ENCODE results near the gene SETBP1.

DNA sequence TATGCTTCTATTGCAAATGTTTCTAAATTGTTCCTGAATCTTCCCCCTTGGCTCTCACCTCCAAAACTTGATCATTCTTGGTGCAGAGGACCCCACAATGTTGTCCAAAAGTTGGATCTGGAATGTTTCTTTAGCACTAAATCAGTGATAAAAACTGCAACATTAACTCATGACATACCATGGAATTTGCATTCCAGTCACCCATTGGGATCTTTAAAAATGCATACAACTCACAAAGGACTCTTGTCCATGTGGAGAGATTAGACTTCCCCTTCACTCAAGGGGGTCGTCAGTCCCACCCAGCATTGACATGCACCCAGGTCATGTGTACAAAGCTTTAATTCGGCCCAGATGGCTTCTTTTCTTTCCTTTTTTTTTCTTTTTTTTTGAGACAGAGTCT lies 169.3 kb downstream of the SETBP1 start:
- TF ChIP-seq, protein P1, sequence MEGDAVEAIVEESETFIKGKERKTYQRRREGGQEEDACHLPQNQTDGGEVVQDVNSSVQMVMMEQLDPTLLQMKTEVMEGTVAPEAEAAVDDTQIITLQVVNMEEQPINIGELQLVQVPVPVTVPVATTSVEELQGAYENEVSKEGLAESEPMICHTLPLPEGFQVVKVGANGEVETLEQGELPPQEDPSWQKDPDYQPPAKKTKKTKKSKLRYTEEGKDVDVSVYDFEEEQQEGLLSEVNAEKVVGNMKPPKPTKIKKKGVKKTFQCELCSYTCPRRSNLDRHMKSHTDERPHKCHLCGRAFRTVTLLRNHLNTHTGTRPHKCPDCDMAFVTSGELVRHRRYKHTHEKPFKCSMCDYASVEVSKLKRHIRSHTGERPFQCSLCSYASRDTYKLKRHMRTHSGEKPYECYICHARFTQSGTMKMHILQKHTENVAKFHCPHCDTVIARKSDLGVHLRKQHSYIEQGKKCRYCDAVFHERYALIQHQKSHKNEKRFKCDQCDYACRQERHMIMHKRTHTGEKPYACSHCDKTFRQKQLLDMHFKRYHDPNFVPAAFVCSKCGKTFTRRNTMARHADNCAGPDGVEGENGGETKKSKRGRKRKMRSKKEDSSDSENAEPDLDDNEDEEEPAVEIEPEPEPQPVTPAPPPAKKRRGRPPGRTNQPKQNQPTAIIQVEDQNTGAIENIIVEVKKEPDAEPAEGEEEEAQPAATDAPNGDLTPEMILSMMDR (IDR thresholded peaks at IDR 0.05): no peak
- TF ChIP-seq EP300 (IDR thresholded peaks at IDR 0.05) (no peak), POLR2A (IDR thresholded peaks at IDR 0.05) (no peak)

Data from stomach (tissue), 4 donors.